ENCODE results near the gene PRR5L. TPM values are rescaled to one million over a fixed set of nuclear protein-coding genes. Genes with fewer than 3 reads are reported as not detected.

Gene PRR5L
- total and polyA plus RNA-seq, 8 donors, result 10.6 to 27.0 (median 17.4) TPM

DNA sequence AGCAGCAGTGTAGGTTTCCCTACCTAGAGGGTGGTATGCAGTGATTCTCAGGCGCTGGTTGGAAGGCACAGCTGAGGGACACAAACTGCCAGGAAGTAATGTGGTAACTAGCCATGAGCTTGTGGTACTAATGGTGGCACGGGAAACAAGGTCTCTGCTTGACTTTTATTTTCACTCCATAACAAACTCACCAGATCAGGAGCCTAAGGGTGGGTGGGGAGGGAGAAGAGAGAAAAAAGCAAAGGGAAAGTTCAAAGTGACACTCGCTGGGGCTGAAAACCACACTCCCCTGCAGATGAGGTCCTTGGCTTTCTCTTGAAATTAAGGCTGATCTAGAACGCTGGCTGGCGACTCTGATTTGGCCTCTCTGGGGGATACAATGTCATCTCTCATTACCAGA lies 192.0 kb downstream of the PRR5L start:
- H3K36me3 ChIP-seq, result peaks cover 0 to 89% of the 10 kb centered on the region in 2 donors
- peaks cover 0 to 26% of the 10 kb centered on the region in 2 donors for H3K4me1 ChIP-seq
- DNase-seq (no peak), ATAC-seq (no peak)
- peak overlapping the region; percentile 21 to 56 for H3K27ac ChIP-seq
- H3K27me3 ChIP-seq, result no peaks in the 10 kb centered on the region
- no peak overlapping the region for H3K4me3 ChIP-seq
- H3K9me3 ChIP-seq, result no peaks in the 10 kb centered on the region
- intact Hi-C loops (cut with DNase I), result no loop called here
- TF ChIP-seq CTCF (IDR thresholded peaks at IDR 0.05), result no peak

DNA sequence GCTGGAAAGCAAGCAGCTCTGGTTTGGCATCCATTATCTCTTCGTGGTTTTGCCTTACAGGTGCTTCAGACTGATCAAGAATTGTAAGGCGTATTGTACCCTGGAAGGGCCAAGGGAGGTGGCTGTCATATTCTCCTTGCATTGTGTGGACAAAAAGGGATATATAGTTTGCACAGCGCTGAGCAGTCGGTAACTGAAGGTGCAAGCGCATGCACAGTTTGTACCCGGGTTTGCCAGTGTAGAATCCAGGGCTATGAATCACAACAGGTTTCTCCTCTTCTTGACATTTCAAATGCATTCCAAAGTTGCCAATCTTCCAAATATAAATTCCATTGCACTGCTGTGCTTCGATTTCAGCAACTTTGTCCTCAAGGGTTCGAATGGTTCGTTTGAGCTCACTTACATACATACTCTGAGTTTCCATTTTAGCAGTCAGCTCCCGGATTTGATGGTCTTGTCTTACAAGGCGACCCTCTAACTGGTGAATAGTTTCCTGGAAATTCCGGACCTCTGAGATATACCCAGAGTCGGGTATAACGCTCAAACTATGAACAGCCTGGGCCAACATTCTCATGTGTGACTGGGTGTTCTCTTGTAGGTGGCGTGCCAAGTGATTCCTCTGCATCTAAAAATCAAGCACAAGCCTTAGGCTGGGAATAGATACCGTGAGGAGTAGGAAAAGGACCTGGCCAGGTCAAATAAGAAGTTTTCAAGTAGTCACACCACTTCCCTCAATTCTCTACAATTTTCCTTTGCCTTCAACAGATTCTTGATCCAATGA lies 194.1 kb downstream of the PRR5L start:
- peaks cover 0 to 90% of the 10 kb centered on the region in 2 donors for H3K36me3 ChIP-seq
- DNase-seq, result no peak

DNA sequence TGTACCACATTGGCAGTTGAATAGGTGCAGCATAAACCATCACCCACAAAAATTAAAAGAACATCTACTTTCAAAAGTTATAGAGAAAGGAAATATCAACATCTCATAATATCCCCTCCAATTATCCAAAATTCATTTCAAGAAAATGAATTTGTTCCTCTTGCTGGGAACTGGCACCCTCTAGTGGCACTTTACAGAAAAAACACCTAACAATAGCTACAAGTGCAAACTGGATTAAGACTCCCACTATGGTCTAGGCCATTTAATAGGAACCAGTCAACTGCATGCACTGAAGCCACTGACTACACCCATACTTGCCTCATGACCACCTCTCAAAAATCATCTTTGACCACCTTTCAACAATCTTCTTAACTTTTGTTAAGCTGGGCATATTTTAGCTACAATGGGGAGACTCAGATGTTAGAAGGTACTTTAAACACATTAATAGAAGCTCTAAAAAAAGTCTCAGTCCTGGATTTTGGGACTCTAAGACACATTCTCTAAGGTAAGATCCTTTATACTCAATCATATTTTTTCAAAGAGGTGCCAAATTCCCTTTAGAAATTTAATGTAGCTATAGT lies 196.7 kb downstream of the PRR5L start:
- Histone ChIP-seq H3K4me3 (no peak overlapping the region), H3K36me3 (peaks cover 0 to 97% of the 10 kb centered on the region in 2 donors), H3K9me3 (no peaks in the 10 kb centered on the region), H3K27ac (no peak overlapping the region), H3K4me1 (peaks cover 0 to 8% of the 10 kb centered on the region in 2 donors), H3K27me3 (no peaks in the 10 kb centered on the region)
- DNase-seq, result peak in 2 of 4 donors; percentile 32 to 50
- intact Hi-C loops (cut with DNase I), result loop anchor here in 1 of 2 donors (5.0 kb wide), 1 partner anchor 191 kb away; no protein-coding TSS in a partner anchor
- ATAC-seq, result peak; percentile 83
- TF ChIP-seq CTCF (IDR thresholded peaks at IDR 0.05), result peak; percentile 69 to 85

More for the DNA sequence above, 194.1 kb downstream of the PRR5L start:
- H3K27me3 ChIP-seq, result no peaks in the 10 kb centered on the region
- no peak for ATAC-seq
- no peak overlapping the region for H3K27ac ChIP-seq
- H3K9me3 ChIP-seq, result no peaks in the 10 kb centered on the region
- peaks cover 0 to 22% of the 10 kb centered on the region in 2 donors for H3K4me1 ChIP-seq
- H3K4me3 ChIP-seq, result no peak overlapping the region
- no peak for TF ChIP-seq CTCF (IDR thresholded peaks at IDR 0.05)
- intact Hi-C loops (cut with DNase I), result loop anchor here in 1 of 2 donors (5.0 kb wide), 1 partner anchor 188 kb away; no protein-coding TSS in a partner anchor

- ATAC-seq (no peak), DNase-seq (no peak)
- Histone ChIP-seq H3K27ac (no peak overlapping the region), H3K4me3 (no peak overlapping the region), H3K27me3 (no peaks in the 10 kb centered on the region), H3K36me3 (peaks cover 0 to 97% of the 10 kb centered on the region in 2 donors), H3K4me1 (peaks cover 0 to 3% of the 10 kb centered on the region in 2 donors), H3K9me3 (no peaks in the 10 kb centered on the region)
- TF ChIP-seq CTCF (IDR thresholded peaks at IDR 0.05), result no peak
- intact Hi-C loops (cut with DNase I), result loop anchor here in 1 of 2 donors (5.0 kb wide), 1 partner anchor 191 kb away; no protein-coding TSS in a partner anchor
Observed at GRCh38 chr11:36493332-36493731, 197.2 kb downstream of the PRR5L start.

DNA sequence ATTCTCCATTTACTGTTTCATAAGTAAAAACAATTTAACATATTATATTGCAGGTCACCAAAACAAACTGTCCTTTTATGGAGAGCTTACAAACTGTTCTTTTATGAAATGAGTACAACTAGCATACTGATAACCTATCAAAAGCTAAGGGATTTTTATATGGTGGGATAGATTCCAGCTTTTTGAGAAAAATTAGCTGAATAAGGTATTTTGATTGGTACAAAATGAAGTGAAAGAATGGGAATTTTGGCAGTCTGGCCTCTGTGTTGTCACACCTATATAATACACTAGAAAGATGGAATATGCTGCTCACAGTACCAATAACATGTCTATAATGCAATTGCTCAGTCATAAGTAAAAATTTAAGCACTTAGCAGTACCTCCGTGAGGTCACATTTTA lies 202.6 kb downstream of the PRR5L start:
- DNase-seq (no peak), ATAC-seq (no peak)
- TF ChIP-seq CTCF (IDR thresholded peaks at IDR 0.05), result no peak
- Histone ChIP-seq H3K27ac (no peak overlapping the region), H3K36me3 (peaks cover 0 to 68% of the 10 kb centered on the region in 2 donors), H3K27me3 (no peaks in the 10 kb centered on the region), H3K9me3 (no peaks in the 10 kb centered on the region), H3K4me1 (peaks cover 0 to 41% of the 10 kb centered on the region in 2 donors), H3K4me3 (no peak overlapping the region)
- intact Hi-C loops (cut with DNase I), result no loop called here
